M059J (cell line): Measurements from ENCODE around the gene NSMCE1. TPM values are rescaled to one million over a fixed set of nuclear protein-coding genes. Genes with fewer than 3 reads are reported as not detected.
A peak's percentile ranks its signal among the peaks of the same experiment; 100 is the strongest.

Source experiments
- DNase-seq: peaks from one replicate; pipeline ENCODE4 v3.0.0-alpha.2; 2012; ENCODE audit warnings: low read depth
- total RNA-seq: library from RNA; depleted of rRNA; stranded (reverse); fragments of >200 nt; shearing (Covaris generic); gene quantifications from 2 replicates; pipeline ENCODE4 v1.2.3, GENCODE V29; 2014; rRNA removed

Gene NSMCE1
- total RNA-seq, 1 experiment from 2014 or later: 46.3 TPM

DNA sequence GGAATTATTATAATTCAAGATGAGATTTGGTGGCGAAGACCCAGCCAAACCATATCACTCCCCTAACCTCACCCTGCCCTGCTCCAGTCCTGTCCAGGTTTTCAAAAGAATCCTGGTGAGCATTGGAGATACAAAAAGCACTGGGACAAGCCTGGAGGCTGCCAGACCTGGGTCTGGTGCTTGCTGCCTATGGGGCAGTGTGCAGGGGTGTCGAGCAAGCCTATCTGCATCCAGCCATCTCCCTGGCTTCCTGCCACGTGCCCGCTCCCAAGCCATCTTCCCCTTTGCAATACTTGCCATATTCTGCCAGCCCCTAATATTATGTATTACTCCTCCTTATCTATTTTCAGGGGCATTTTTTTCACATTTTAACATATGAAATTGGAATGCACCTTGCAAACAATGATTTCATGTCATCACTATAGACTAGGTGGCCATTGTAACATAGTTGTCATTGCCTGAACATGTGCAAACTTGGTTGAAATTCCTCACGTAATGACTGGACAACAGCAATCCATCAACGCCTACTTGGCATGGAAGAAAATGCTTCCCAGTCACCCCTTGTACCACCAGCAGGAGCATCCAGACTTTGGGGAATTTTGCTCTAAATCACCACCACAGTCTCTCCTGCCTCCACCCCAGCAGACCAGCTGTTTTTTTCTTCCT, 73.4 kb downstream of the NSMCE1 start:
- DNase-seq: no peak

GRCh38 chr16:27193300-27193990, 75.1 kb downstream of the NSMCE1 start:
- no peak for DNase-seq

DNA sequence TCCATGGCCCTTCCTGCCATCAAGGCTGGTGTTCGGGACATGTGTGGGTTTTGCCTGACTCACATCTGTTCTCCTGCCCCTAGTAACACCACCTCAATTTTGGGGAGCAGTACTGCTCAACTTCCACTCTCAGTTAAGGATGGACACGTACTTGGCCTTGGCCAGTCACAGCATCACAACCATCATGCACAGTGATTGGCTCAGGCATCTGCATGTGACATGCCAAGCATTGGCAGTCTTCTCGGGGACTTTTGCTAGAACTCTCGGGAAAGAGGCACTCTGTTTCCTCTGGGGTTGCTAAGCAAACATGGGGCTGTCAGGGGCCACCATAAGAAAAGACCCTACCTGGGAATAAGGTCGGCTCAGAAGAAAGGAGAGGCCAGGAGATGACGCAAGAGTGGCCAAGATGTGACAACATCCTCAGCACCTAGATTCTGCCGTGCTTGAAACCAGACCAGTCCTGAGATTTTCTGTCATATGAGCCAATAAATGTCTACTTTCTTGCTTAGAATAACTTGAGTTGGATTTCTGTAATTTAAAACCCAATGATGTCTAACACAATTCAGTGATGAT, 77.1 kb downstream of the NSMCE1 start:
- no peak for DNase-seq

- DNase-seq: no peak
These were observed 78.2 kb downstream of the NSMCE1 start for GRCh38 chr16:27190316-27190871.

GRCh38 chr16:27189335-27189972, 79.1 kb downstream of the NSMCE1 start:
- DNase-seq: no peak

DNA sequence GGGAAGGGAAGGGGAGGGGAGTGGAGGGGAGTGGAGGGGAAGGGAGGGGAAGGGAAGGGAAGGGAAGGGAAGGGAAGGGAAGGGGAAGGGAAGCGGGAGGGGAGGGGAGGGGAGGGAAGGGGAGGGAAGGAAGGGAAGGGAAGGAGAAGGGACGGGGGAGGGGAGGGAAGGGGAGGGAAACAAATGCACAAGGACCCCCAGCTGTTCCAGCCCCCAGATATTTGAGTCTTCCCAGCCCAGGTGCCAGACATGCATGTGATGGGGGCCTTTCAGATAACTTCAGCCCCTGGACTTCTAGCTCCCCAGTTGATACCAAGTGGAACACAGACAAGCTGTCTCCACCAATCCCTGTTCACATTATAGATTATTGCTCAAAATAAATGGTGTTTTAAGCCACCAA, 79.9 kb downstream of the NSMCE1 start:
- DNase-seq: no peak

GRCh38 chr16:27185776-27186130, 82.8 kb downstream of the NSMCE1 start:
- DNase-seq: no peak

DNA sequence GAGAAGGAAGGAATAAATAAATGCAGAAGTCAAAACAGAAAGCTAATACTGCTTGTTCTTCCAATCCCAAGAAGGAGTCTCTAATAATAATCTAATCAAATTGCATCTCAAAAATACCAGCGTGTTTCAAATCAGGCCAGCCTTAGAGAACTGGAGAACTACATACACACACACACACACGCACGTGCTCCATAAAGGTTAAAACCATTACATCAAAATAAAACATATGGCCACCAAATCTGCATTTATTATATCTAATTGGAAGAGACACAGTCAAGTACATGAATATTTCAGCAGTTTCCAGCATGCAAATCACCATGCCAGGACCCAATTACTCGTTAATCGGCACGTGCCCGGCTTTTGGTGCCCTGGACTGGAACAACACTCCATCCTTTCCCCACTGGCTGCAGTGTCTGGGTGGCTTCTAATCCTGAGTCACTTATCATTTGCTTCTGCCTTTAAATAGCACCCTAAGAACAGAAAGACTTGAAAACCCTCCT, 85.6 kb downstream of the NSMCE1 start:
- no peak for DNase-seq

DNA sequence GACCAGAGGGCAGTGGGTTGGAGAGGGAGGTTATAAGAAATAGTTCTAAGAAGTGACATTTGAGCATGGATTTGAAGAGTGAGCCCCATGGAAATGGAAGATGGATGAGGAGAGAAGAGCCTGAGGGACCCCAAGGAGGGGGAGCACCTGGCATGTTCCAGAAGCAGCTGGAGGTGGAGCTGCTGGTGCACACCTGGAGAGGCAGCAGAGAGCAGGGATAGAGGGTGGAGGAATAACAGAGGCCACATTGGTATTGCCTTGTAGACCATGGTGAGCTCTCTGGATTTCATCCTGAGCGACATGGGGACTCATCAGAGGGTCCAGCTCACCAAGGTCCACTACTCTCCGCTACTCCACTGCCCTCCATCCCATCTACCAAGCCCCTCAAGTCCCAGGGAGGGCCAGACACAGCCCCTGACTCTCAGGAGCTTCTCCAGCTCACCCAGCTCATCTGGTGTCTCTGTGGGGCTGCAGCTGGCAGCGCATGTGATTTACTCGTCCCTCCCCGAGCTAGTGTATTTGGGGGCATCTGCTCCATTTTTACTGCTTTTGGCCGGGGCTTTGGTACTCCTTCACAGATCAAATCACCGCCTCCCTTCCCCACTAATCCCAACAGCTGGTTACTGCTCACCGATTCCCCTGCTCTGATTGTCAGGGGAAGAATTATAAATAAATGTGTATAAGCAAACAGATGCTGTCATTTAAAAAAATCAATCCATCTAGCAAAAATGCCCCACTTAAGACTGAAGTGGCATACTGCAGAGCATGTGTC, 87.4 kb downstream of the NSMCE1 start:
- DNase-seq: no peak

- peak; percentile 48 for DNase-seq
These were observed 89.0 kb downstream of the NSMCE1 start for GRCh38 chr16:27179500-27180072.

DNA sequence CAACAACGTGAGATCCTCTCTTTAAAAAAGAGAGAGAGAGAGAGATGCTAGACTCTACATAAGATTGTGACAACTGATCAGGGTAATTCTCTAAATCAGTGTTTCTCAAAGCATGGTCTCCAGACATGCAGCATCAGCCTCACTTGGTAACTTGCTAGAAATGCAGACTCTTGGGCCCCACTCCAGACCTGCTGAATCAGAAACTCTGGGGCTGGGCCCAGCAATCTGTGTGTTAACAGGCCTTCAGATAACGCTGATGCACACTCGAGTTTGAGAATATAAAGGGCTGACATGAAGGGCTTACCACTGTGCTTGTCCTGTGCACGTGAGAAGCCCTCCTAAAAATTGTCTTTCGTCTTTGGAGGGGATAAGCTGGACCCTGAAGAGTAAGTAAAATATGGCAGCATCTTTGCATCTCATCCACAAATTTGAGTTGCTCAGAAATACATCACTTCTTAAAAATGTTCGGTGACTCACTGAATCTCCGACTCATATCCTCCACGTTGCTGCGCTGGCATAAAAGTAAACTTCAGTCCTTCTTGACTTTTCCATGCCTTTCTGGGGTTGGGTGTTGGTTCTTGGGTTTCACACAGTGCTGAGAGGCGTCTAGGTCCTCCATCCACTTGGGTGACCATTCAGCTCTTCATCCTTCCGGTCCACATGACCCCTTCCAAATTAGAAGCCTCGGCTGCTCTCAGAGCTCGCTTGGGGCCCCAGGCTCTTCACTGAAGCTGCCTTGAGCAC, 91.4 kb downstream of the NSMCE1 start:
- DNase-seq: peak; percentile 81

- no peak for DNase-seq
These were observed 92.7 kb downstream of the NSMCE1 start for GRCh38 chr16:27175888-27176287.

Other genes with a start within 250 kb of the NSMCE1 start
- gene C16orf82, start 201.8 kb downstream of the NSMCE1 start, total RNA-seq: not detected in 2 replicates
- 1.6 and 4.7 TPM in 2 replicates for gene KDM8, start 65.2 kb downstream of the NSMCE1 start, total RNA-seq
- gene IL4R, start 45.2 kb upstream of the NSMCE1 start, total RNA-seq: 8.5 and 13.1 TPM in 2 replicates
- 0.15 TPM in 2 replicates for gene IL21R, start 133.4 kb upstream of the NSMCE1 start, total RNA-seq